ENCODE measurements around the gene PPP1R2. TPM values are rescaled to one million over a fixed set of nuclear protein-coding genes. Genes with fewer than 3 reads are reported as not detected.

The PPP1R2 gene
- total and polyA plus RNA-seq, 2 of the 13 experiments (the other 11 are each of a cell fraction or from before 2014, with no cell fraction given) = 36.5 to 86.5 TPM

GRCh38 chr3:195566797-195567196, 23.7 kb upstream of the PPP1R2 start:
- CTCF ChIA-PET (ENCODE audit: low intra/inter-chr PET ratio, low total read pairs) = no interaction called here
- no peak overlapping the region for H3K4me3 ChIP-seq (replicated peaks in 1 of 3; ENCODE audit: insufficient read depth in 1 of 3, low read depth in 2 of 3, low read length in 3 of 3)
- no peak for FAIRE-seq
- no peak overlapping the region for H3K4me2 ChIP-seq (ENCODE audit: low read depth, low read length)
- H3K9ac ChIP-seq (ENCODE audit: insufficient read depth, low read depth, low read length) = no peak overlapping the region
- TF ChIP-seq RAD21 (CRISPR knock-in tag; IDR thresholded peaks at IDR 0.05) (0 out of 2 replicates have a peak, but pooled peaks have one; percentile 12), ZNF629 (CRISPR knock-in tag; conservative IDR thresholded peaks at IDR 0.05) (no peak), TEF (CRISPR knock-in tag; IDR thresholded peaks at IDR 0.05) (no peak), CTCF (CRISPR knock-in tag; IDR thresholded peaks at IDR 0.05) (peak; percentile 53), STAG1 (CRISPR knock-in tag; IDR thresholded peaks at IDR 0.05) (peak; percentile 39; the same call in 1 of the 2 replicates), PATZ1 (CRISPR knock-in tag; IDR thresholded peaks at IDR 0.05) (0 out of 2 replicates have a peak, but pooled peaks have one; percentile 30)
- 5% methylated on average over 6 of the region's 6 CpGs for WGBS (ENCODE audit: low lambda C conversion rate)
- no peaks in the 10 kb centered on the region for H3K9me3 ChIP-seq (ENCODE audit: low read length)
- 0 out of 2 replicates have a peak, but pooled peaks cover 5% of the 10 kb centered on the region for H3K4me1 ChIP-seq (ENCODE audit: insufficient read depth, low read length)
- no peak overlapping the region for H2AFZ ChIP-seq (ENCODE audit: low read length)
- POLR2A ChIA-PET = interaction anchor here (2.4 kb wide), 1 partner anchor 24 kb away, joined by 8 read pairs; the partner anchor contains the start of gene PPP1R2
- no TSS peak for BruUV-seq (replicated peaks)
- no peak overlapping the region for H3K27ac ChIP-seq (ENCODE audit: extremely low read length, insufficient read depth, low read length)
- DNase-seq (ENCODE audit: low spot score) = no peak
- no peaks in the 10 kb centered on the region for H3K79me2 ChIP-seq (ENCODE audit: insufficient read depth, low read length)
- no peaks in the 10 kb centered on the region for H3K36me3 ChIP-seq (replicated peaks in 1 of 2; ENCODE audit: control insufficient read depth in 1 of 2, insufficient read depth in 2 of 2, low read length in 2 of 2)
- intact Hi-C loops (cut with micrococcal nuclease; ENCODE audit: unreplicated experiment) = loop anchor here (2.0 kb wide), 1 partner anchor 14 kb away; no protein-coding TSS in a partner anchor
- H3K27me3 ChIP-seq (ENCODE audit: control insufficient read depth in 1 of 2, insufficient read depth in 2 of 2, low read length in 2 of 2) = no peaks in the 10 kb centered on the region; a peak in 1 of 5 replicates
- ATAC-seq = peak; percentile 91
- H4K20me1 ChIP-seq (ENCODE audit: insufficient read depth, low read length) = no peaks in the 10 kb centered on the region
- in situ Hi-C loops (cut with HindIII; ENCODE audit: extremely low pct_ligation_motif_present, low pct_unique_long_range_greater_than_20kb) = no loop called here
